Measurements from ENCODE around the gene WFDC2. TPM values are rescaled to one million over a fixed set of nuclear protein-coding genes. Genes with fewer than 3 reads are reported as not detected.
"Not testable (repeated sequence)": the region's sequence is repeated elsewhere in the genome, so short reads cannot be mapped to it uniquely, and the experiment has no call there.

The WFDC2 gene
- total RNA-seq, 4 donors from 2014 or later = 2.1 to 2.6 TPM; not detected in 2

DNA sequence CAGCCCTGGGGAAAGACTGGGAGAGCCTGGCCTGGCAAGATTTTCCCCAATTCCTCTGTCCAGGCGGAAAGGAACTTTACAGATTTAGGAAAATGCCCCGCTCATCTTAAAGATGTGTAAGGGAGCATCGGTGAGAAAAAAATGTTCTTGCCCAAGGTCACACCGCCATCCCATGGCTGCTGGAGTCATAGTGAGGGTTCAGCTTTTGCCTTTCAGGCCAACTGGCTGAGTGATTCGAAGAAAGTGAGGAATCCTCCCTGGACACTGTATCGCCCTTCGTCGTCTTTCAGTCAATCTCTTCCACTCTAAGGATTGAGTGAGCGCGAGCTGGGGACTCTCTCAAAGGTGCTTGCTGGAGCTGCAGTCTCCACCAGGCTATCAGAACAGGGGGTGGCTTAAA is 1.4 kb downstream of the WFDC2 start:
- H3K27ac ChIP-seq (replicated peaks in 1 of 4) = peak overlapping the region; percentile 32 to 41 (median 33)
- 33% methylated on average over 10 of the region's 10 CpGs for WGBS

DNA sequence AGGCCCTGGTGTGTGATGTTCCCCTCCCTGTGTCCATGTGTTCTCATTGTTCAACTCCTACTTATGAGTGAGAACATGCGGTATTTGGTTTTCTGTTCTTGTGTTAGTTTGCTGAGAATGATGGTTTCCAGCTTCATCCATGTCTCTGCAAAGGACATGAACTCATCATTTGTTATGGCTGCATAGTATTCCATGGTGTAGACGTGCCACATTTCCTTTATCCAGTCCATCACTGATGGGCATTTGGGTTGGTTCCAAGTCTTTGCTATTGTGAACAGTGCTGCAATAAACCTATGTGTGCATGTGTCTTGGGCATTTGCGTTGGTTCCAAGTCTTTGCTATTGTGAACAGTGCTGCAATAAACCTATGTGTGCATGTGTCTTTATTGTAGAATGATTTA is 2.7 kb downstream of the WFDC2 start:
- DNase-seq (ENCODE audit: extremely low spot score); H3K9me3 ChIP-seq; intact Hi-C loops (cut with DNase I); H3K36me3 ChIP-seq; H3K27ac ChIP-seq (replicated peaks in 1 of 4); H3K4me3 ChIP-seq: not testable (repeated sequence)
- 63% methylated on average over 3 of the region's 3 CpGs for WGBS
- H3K4me1 ChIP-seq = peaks cover 20 to 24% (median 23%) of the 10 kb centered on the region in 4 donors
- H3K27me3 ChIP-seq = peaks cover 0 to 48% (median 14%) of the 10 kb centered on the region in 4 donors

More for the DNA sequence above, 1.4 kb downstream of the WFDC2 start:
- TF ChIP-seq POLR2A (IDR thresholded peaks at IDR 0.05; ENCODE audit: low read depth) = no peak
- TF ChIP-seq, protein P1, sequence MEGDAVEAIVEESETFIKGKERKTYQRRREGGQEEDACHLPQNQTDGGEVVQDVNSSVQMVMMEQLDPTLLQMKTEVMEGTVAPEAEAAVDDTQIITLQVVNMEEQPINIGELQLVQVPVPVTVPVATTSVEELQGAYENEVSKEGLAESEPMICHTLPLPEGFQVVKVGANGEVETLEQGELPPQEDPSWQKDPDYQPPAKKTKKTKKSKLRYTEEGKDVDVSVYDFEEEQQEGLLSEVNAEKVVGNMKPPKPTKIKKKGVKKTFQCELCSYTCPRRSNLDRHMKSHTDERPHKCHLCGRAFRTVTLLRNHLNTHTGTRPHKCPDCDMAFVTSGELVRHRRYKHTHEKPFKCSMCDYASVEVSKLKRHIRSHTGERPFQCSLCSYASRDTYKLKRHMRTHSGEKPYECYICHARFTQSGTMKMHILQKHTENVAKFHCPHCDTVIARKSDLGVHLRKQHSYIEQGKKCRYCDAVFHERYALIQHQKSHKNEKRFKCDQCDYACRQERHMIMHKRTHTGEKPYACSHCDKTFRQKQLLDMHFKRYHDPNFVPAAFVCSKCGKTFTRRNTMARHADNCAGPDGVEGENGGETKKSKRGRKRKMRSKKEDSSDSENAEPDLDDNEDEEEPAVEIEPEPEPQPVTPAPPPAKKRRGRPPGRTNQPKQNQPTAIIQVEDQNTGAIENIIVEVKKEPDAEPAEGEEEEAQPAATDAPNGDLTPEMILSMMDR (IDR thresholded peaks at IDR 0.05) = peak in 2 of 3 experiments; percentile 7 to 23
- H3K36me3 ChIP-seq = no peaks in the 10 kb centered on the region
- peak overlapping the region; percentile 56 to 65 (median 60) for H3K4me3 ChIP-seq
- no peaks in the 10 kb centered on the region for H3K9me3 ChIP-seq
- intact Hi-C loops (cut with DNase I) = no loop called here
- no peak for DNase-seq (ENCODE audit: extremely low spot score)
- H3K4me1 ChIP-seq = peaks cover 20 to 24% (median 23%) of the 10 kb centered on the region in 4 donors
- H3K27me3 ChIP-seq = peaks cover 0 to 43% (median 14%) of the 10 kb centered on the region in 4 donors

DNA sequence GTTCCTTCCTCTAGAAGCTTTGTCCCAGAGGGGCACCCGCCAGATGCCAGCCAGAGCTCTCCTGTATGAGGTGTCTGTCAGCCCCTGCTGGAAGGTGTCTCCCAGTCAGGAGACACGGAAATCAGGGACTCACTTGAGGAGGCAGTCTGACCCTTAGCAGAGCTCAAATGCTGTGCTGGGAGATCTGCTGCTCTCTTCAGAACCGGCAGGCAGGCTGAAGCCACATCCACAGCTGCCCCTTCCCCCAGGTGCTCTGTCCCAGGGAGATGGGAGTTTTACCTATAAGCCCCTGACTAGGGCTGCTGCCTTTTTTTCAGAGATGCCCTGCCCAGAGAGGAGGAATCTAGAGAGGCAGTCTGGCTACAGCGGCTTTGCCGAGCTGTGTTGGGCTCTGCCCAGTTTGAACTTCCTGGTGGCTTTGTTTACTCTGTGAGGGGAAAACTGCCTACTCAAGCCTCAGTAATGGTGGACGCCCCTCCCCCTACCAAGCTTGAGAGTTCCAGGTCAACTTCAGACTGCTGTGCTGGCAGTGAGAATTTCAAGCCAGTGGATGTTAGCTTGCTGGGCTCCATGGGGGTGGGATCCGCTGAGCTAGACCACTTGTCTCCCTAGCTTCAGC is 8.1 kb downstream of the WFDC2 start:
- H3K4me1 ChIP-seq; H3K36me3 ChIP-seq; H3K4me3 ChIP-seq; H3K9me3 ChIP-seq; H3K27ac ChIP-seq (replicated peaks in 1 of 4); intact Hi-C loops (cut with DNase I); DNase-seq (ENCODE audit: extremely low spot score): not testable (repeated sequence)
- peaks cover 0 to 54% (median 0%) of the 10 kb centered on the region in 4 donors for H3K27me3 ChIP-seq
- WGBS = 100% methylated on average over 1 of the region's 7 CpGs

DNA sequence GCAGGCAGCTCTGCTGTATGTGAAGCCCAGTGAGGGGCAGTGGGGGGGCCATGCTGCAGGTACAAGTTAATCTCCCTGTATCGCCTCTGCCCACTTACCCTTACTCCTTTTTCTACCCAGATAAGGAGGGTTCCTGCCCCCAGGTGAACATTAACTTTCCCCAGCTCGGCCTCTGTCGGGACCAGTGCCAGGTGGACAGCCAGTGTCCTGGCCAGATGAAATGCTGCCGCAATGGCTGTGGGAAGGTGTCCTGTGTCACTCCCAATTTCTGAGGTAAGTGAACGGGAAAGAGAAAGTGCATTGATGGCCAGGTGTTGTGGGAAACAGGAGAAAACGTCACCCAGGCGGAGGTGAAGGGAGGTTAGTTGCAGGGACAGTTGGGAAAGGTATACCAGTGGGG is 10.3 kb downstream of the WFDC2 start:
- WGBS = 82% methylated on average over 7 of the region's 7 CpGs
- H3K4me3 ChIP-seq = no peak overlapping the region
- no peak for DNase-seq (ENCODE audit: extremely low spot score)
- H3K27me3 ChIP-seq = peaks cover 0 to 55% (median 0%) of the 10 kb centered on the region in 4 donors
- no peak overlapping the region for H3K27ac ChIP-seq (replicated peaks in 1 of 4)
- intact Hi-C loops (cut with DNase I) = no loop called here
- H3K9me3 ChIP-seq = no peaks in the 10 kb centered on the region
- no peaks in the 10 kb centered on the region for H3K4me1 ChIP-seq
- no peaks in the 10 kb centered on the region for H3K36me3 ChIP-seq
- TF ChIP-seq EP300 (IDR thresholded peaks at IDR 0.05) (no peak), POLR2A (IDR thresholded peaks at IDR 0.05; ENCODE audit: low read depth) (no peak), POLR2AphosphoS5 (IDR thresholded peaks at IDR 0.05) (no peak)
- TF ChIP-seq, protein P1 (IDR thresholded peaks at IDR 0.05) = no peak

DNA sequence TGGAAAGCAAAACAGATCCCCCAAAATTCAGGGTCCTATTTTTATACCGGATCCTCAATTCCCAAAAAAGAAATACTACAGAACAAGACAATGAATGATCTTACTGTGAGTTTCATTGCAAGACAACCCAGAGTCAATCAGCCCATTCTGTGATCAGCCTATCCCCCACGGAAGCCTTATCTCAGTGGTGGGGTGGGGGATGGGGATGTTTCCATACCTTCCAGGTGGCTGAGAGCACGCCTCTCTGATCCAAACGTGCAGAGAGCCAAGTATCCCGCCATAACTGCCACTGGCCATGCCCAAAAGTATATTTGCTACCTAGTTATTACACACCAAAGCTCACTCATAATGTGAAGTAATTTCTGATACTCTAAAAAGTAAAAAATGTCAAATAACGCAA is 15.1 kb downstream of the WFDC2 start:
- Histone ChIP-seq H3K4me3 (no peak overlapping the region), H3K36me3 (no peaks in the 10 kb centered on the region), H3K27me3 (peaks cover 0 to 72% (median 0%) of the 10 kb centered on the region in 4 donors), H3K27ac (replicated peaks in 1 of 4) (no peak overlapping the region), H3K9me3 (no peaks in the 10 kb centered on the region), H3K4me1 (no peaks in the 10 kb centered on the region)
- intact Hi-C loops (cut with DNase I) = no loop called here
- 31% methylated on average over 6 of the region's 6 CpGs for WGBS
- TF ChIP-seq EP300 (IDR thresholded peaks at IDR 0.05) (no peak), POLR2AphosphoS5 (IDR thresholded peaks at IDR 0.05) (no peak), POLR2A (IDR thresholded peaks at IDR 0.05; ENCODE audit: low read depth) (no peak)
- TF ChIP-seq, protein P1 (IDR thresholded peaks at IDR 0.05) = no peak
- DNase-seq (ENCODE audit: extremely low spot score) = no peak

DNA sequence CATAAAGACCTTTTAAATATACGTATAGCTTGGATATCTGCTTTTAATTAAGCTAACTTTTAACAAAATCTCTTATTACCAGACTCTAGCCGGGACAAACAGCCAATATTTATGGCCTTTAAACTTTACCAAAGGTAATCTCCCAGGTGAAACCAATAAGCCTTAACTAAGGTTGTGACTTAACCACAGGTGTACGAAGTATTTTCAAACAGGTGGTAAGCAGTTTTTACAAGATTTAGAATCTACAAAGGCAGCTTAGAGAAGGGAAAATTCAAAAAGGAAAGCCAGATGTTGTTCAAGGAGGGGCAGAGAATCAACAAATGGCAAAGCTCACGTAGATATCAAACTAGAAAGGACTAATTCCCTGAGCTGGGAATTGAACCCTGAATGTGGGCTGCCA is 15.8 kb downstream of the WFDC2 start:
- TF ChIP-seq POLR2A (IDR thresholded peaks at IDR 0.05; ENCODE audit: low read depth) = no peak
- Histone ChIP-seq H3K9me3 (no peaks in the 10 kb centered on the region), H3K27ac (replicated peaks in 1 of 4) (no peak overlapping the region), H3K27me3 (peaks cover 0 to 72% (median 0%) of the 10 kb centered on the region in 4 donors), H3K4me1 (no peaks in the 10 kb centered on the region), H3K4me3 (no peak overlapping the region), H3K36me3 (no peaks in the 10 kb centered on the region)
- 80% methylated on average over 4 of the region's 4 CpGs for WGBS
- DNase-seq (ENCODE audit: extremely low spot score) = no peak
- intact Hi-C loops (cut with DNase I) = no loop called here
